Parathyroid adenoma (tissue), 2 donors: Measurements from ENCODE around the gene ESRRA.

Experiments used
- H2AFZ ChIP-seq: fragments of 300-600 bp; sonication (generic); one replicate; pipeline ENCODE4 v1.7.0; 2017; ENCODE audit warnings: antibody characterized with exemption, mild to moderate bottlenecking
- H3K27ac ChIP-seq: fragments of 300-600 bp; sonication (generic); one replicate; pipeline ENCODE4 v1.7.0; 2017
- H3K27me3 ChIP-seq: fragments of 300-600 bp; sonication (generic); one replicate; pipeline ENCODE4 v1.7.0; 2017; ENCODE audit warnings: low read length; ENCODE audit not compliant: control insufficient read depth, insufficient read depth
- H3K36me3 ChIP-seq: fragments of 300-600 bp; sonication (generic); one replicate; pipeline ENCODE4 v1.7.0; 2017; ENCODE audit warnings: low read length; ENCODE audit not compliant: control insufficient read depth, insufficient read depth
- H3K4me1 ChIP-seq: fragments of 300-600 bp; sonication (generic); one replicate; pipeline ENCODE4 v1.7.0; 2017; ENCODE audit warnings: control low read depth
- H3K4me2 ChIP-seq: fragments of 300-600 bp; sonication (generic); one replicate; pipeline ENCODE4 v1.7.0; 2017; ENCODE audit warnings: low read length
- H3K4me3 ChIP-seq: fragments of 300-600 bp; sonication (generic); one replicate; pipeline ENCODE4 v1.7.0; 2017; ENCODE audit warnings: low read depth, low read length
- H3K79me2 ChIP-seq: fragments of 300-600 bp; sonication (generic); one replicate; pipeline ENCODE4 v1.7.0; 2017; ENCODE audit warnings: control low read depth
- H3K9ac ChIP-seq: fragments of 300-600 bp; sonication (generic); one replicate; pipeline ENCODE4 v1.7.0; 2017; ENCODE audit warnings: mild to moderate bottlenecking
- H3K9me3 ChIP-seq: fragments of 300-600 bp; sonication (generic); one replicate; pipeline ENCODE4 v1.7.0; 2017; ENCODE audit warnings: low read length; ENCODE audit not compliant: control insufficient read depth
- TF ChIP-seq, protein P1 (sequence below): fragments of 300-600 bp; sonication (generic); IDR thresholded peaks from one replicate; pipeline ENCODE4 v1.7.0; 2017; ENCODE audit warnings: antibody characterized with exemption, mild to moderate bottlenecking
- donor health status: primary hyperparathyroidism.

Gene ESRRA

DNA sequence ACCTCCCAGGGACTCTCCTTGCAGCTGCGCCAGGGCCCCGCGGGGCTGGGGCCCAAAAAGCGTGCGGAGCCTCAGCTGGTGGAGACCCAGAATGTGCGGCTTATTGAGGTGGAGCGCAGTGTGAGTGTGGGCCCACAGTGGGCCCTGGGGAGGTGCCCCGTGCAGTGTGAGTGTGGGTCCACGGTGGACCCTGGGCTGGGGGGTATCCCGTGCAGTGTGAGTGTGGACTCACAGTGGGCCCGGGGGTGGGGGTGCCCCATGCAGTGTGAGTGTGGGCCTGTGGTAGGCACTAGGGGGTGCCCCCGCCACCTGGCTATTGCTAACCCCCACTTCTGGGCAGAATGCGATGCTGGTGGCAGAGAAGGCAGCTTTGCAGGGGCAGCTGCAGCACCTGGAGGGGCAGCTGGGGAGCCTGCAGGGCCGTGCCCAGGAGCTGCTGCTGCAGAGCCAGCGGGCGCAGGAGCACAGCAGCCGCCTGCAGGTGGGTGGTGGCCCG is 45.9 kb downstream of the ESRRA start:
- Histone ChIP-seq H3K4me3 (no peak overlapping the region), H2AFZ (no peak overlapping the region), H3K79me2 (no peaks in the 10 kb centered on the region), H3K9me3 (no peaks in the 10 kb centered on the region), H3K4me2 (no peak overlapping the region), H3K36me3 (no peaks in the 10 kb centered on the region), H3K9ac (no peak overlapping the region), H3K27me3 (no peaks in the 10 kb centered on the region), H3K4me1 (no peaks in the 10 kb centered on the region), H3K27ac (no peak overlapping the region)
- TF ChIP-seq, protein P1, sequence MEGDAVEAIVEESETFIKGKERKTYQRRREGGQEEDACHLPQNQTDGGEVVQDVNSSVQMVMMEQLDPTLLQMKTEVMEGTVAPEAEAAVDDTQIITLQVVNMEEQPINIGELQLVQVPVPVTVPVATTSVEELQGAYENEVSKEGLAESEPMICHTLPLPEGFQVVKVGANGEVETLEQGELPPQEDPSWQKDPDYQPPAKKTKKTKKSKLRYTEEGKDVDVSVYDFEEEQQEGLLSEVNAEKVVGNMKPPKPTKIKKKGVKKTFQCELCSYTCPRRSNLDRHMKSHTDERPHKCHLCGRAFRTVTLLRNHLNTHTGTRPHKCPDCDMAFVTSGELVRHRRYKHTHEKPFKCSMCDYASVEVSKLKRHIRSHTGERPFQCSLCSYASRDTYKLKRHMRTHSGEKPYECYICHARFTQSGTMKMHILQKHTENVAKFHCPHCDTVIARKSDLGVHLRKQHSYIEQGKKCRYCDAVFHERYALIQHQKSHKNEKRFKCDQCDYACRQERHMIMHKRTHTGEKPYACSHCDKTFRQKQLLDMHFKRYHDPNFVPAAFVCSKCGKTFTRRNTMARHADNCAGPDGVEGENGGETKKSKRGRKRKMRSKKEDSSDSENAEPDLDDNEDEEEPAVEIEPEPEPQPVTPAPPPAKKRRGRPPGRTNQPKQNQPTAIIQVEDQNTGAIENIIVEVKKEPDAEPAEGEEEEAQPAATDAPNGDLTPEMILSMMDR, result no peak

GRCh38 chr11:64352099-64352994 is 47.0 kb downstream of the ESRRA start:
- Histone ChIP-seq H2AFZ (no peak overlapping the region), H3K4me1 (no peaks in the 10 kb centered on the region), H3K4me2 (no peak overlapping the region), H3K36me3 (no peaks in the 10 kb centered on the region), H3K27ac (no peak overlapping the region), H3K79me2 (no peaks in the 10 kb centered on the region), H3K4me3 (no peak overlapping the region), H3K9ac (no peak overlapping the region), H3K9me3 (no peaks in the 10 kb centered on the region), H3K27me3 (no peaks in the 10 kb centered on the region)
- TF ChIP-seq, protein P1, result no peak

GRCh38 chr11:64352995-64353714 is 47.8 kb downstream of the ESRRA start:
- H3K27me3 ChIP-seq, result no peaks in the 10 kb centered on the region
- H3K79me2 ChIP-seq, result no peaks in the 10 kb centered on the region
- H3K9me3 ChIP-seq, result no peaks in the 10 kb centered on the region
- H3K4me1 ChIP-seq, result peaks cover under 1% of the 10 kb centered on the region
- no peak overlapping the region for H3K4me2 ChIP-seq
- H3K36me3 ChIP-seq, result no peaks in the 10 kb centered on the region
- no peak overlapping the region for H3K9ac ChIP-seq
- H3K27ac ChIP-seq, result no peak overlapping the region
- no peak overlapping the region for H2AFZ ChIP-seq
- H3K4me3 ChIP-seq, result no peak overlapping the region
- TF ChIP-seq, protein P1, result no peak

DNA sequence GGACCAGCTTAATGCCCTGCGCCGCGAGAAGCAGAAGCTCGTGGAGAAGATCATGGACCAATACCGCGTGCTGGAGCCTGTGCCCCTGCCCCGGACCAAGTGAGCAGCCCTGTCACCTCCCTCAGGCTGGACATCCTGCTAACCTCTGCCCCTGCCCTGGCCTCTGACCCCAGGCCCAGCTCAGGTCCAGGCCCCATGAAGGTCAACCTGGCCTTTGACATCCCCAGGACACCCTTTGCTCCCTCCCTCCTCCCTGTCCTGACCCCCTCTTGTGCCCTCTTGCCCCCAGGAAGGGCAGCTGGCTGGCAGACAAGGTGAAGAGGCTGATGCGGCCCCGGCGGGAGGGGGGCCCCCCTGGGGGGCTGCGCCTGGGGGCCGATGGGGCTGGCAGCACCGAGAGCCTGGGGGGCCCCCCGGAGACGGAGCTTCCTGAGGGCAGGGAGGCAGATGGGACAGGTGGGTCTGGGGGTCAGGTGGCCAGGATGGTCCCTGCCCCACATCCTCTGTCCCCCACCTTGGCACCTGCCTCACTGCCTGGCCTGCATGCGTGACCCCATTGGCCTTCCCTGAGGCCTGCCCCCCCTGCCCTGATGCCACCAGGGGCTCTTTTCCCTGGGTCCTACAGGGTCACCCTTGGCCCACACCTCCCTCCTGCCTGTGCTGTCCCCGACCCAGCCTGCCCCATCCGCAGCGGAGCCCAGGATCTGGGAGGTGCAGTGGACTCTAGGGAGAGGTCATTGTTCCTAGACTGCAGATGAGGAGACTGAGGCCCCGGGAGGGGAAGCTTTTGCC is 48.6 kb downstream of the ESRRA start:
- Histone ChIP-seq H3K4me1 (peaks cover 4% of the 10 kb centered on the region), H3K9me3 (no peaks in the 10 kb centered on the region), H3K79me2 (no peaks in the 10 kb centered on the region), H3K27me3 (no peaks in the 10 kb centered on the region), H3K4me3 (no peak overlapping the region), H3K9ac (no peak overlapping the region), H2AFZ (no peak overlapping the region), H3K4me2 (no peak overlapping the region), H3K27ac (no peak overlapping the region), H3K36me3 (no peaks in the 10 kb centered on the region)
- TF ChIP-seq, protein P1, result no peak
